Measurements from ENCODE around the gene SORCS2. TPM values are rescaled to one million over a fixed set of nuclear protein-coding genes. Genes with fewer than 3 reads are reported as not detected.
A peak's percentile ranks its signal among the peaks of the same experiment; 100 is the strongest.

Gene SORCS2
- total and polyA plus RNA-seq, 2 of the 13 experiments (the other 11 are each of a cell fraction or from before 2014, with no cell fraction given), result 0.82 to 1.0 TPM

- TF ChIP-seq SRSF1 (optimal IDR thresholded peaks at IDR 0.05; ENCODE audit: low read depth, low read length) (no peak), NFE2L2 (IDR thresholded peaks at IDR 0.05; ENCODE audit: low read length) (no peak), BRD4 (CRISPR knock-in tag; IDR thresholded peaks at IDR 0.05) (no peak), KDM6A (CRISPR knock-in tag; IDR thresholded peaks at IDR 0.05; ENCODE audit: low read depth) (no peak), ZFP36 (IDR thresholded peaks at IDR 0.05; ENCODE audit: borderline replicate concordance, low read depth, low read length, partially characterized antibody) (no peak), ZBTB7B (CRISPR knock-in tag; IDR thresholded peaks at IDR 0.05) (no peak), ZNF678 (CRISPR knock-in tag; IDR thresholded peaks at IDR 0.05) (no peak), ATAD3A (CRISPR knock-in tag; IDR thresholded peaks at IDR 0.05) (no peak), HNRNPK (IDR thresholded peaks at IDR 0.05; ENCODE audit: low read depth, low read length, poor library complexity, severe bottlenecking) (no peak)
These were observed 347.3 kb downstream of the SORCS2 start (continued) for GRCh38 chr4:7539659-7540058.

GRCh38 chr4:7540206-7540605 lies 347.9 kb downstream of the SORCS2 start:
- POLR2A ChIA-PET, result interaction anchor here (0.6 kb wide), 1 partner anchor 895 kb away, joined by 3 read pairs; no protein-coding TSS in a partner anchor
- H4K20me1 ChIP-seq (ENCODE audit: insufficient read depth, low read length), result no peaks in the 10 kb centered on the region
- BruUV-seq (replicated peaks), result no TSS peak
- in situ Hi-C loops (cut with HindIII; ENCODE audit: extremely low pct_ligation_motif_present, low pct_unique_long_range_greater_than_20kb), result no loop called here
- DNase-seq (ENCODE audit: low spot score) (no peak), FAIRE-seq (no peak), ATAC-seq (peak; percentile 20; the same call in 2 of the 3 replicates)
- H3K36me3 ChIP-seq (replicated peaks in 1 of 2; ENCODE audit: control insufficient read depth in 1 of 2, insufficient read depth in 2 of 2, low read length in 2 of 2), result no peaks in the 10 kb centered on the region
- H3K4me1 ChIP-seq (ENCODE audit: insufficient read depth, low read length), result peaks cover 15% of the 10 kb centered on the region
- H3K4me3 ChIP-seq (replicated peaks in 1 of 3; ENCODE audit: insufficient read depth in 1 of 3, low read depth in 2 of 3, low read length in 3 of 3), result no peak overlapping the region; a peak in 1 of 6 replicates
- no peak overlapping the region for H3K9ac ChIP-seq (ENCODE audit: insufficient read depth, low read depth, low read length)
- whole genome bisulfite sequencing (ENCODE audit: low lambda C conversion rate), result 66% methylated on average over 9 of the region's 12 CpGs
- no peaks in the 10 kb centered on the region for H3K27me3 ChIP-seq (ENCODE audit: control insufficient read depth in 1 of 2, insufficient read depth in 2 of 2, low read length in 2 of 2)
- no peak overlapping the region for H3K27ac ChIP-seq (ENCODE audit: extremely low read length, insufficient read depth, low read length)
- no peaks in the 10 kb centered on the region for H3K79me2 ChIP-seq (ENCODE audit: insufficient read depth, low read length)
- no peaks in the 10 kb centered on the region for H3K9me3 ChIP-seq (ENCODE audit: low read length)
- intact Hi-C loops (cut with micrococcal nuclease; ENCODE audit: unreplicated experiment), result no loop called here
- no peak overlapping the region for H3K4me2 ChIP-seq (ENCODE audit: low read depth, low read length)
- CTCF ChIA-PET (ENCODE audit: low intra/inter-chr PET ratio, low total read pairs), result no interaction called here
- no peak overlapping the region for H2AFZ ChIP-seq (ENCODE audit: low read length)
- TF ChIP-seq ZNF446 (CRISPR knock-in tag; IDR thresholded peaks at IDR 0.05) (no peak), KAT2B (IDR thresholded peaks at IDR 0.05; ENCODE audit: borderline replicate concordance, low read depth, low read length) (no peak), AKNA (CRISPR knock-in tag; IDR thresholded peaks at IDR 0.05; ENCODE audit: borderline replicate concordance) (no peak), ZC3H13 (CRISPR knock-in tag; IDR thresholded peaks at IDR 0.05) (no peak), ZNF512 (CRISPR knock-in tag; IDR thresholded peaks at IDR 0.05) (no peak), SIN3B (IDR thresholded peaks at IDR 0.05; ENCODE audit: low read length) (no peak), PLRG1 (conservative IDR thresholded peaks at IDR 0.05) (no peak), CAMTA2 (CRISPR knock-in tag; IDR thresholded peaks at IDR 0.05; ENCODE audit: borderline replicate concordance) (no peak), ZNF772 (CRISPR knock-in tag; IDR thresholded peaks at IDR 0.05) (no peak)
